Measurements from ENCODE around the gene LTA.

LTA gene

GRCh38 chr6:31572041-31572911, at the start of gene LTA:
LTA (plus strand) TSS chr6:31572289; CDS start chr6:31572743, 454 bp downstream.
- peak; percentile 71 to 73 for DNase-seq

- DNase-seq = no peak
These were observed 46.5 kb upstream of the LTA start for GRCh38 chr6:31525553-31525931.

GRCh38 chr6:31525932-31526591, 46.0 kb upstream of the LTA start:
- no peak for DNase-seq

- no peak for DNase-seq
These were observed 43.7 kb upstream of the LTA start for GRCh38 chr6:31528307-31528777.

- DNase-seq = no peak
These were observed 43.2 kb upstream of the LTA start, which contains the start of gene MCCD1 for GRCh38 chr6:31528821-31529328. MCCD1 (plus strand) TSS chr6:31528962; CDS start chr6:31529015, 53 bp downstream.

GRCh38 chr6:31529329-31530150, 42.5 kb upstream of the LTA start:
- DNase-seq = no peak

GRCh38 chr6:31530659-31531058, 41.4 kb upstream of the LTA start:
- DNase-seq = no peak

GRCh38 chr6:31531162-31531561, 40.9 kb upstream of the LTA start:
- DNase-seq = no peak

GRCh38 chr6:31531771-31532643, 40.1 kb upstream of the LTA start:
- no peak for DNase-seq

GRCh38 chr6:31532644-31533454, 39.2 kb upstream of the LTA start:
- DNase-seq = no peak

- no peak for DNase-seq
These were observed 38.6 kb upstream of the LTA start for GRCh38 chr6:31533455-31533841.

GRCh38 chr6:31534011-31534410, 38.1 kb upstream of the LTA start:
- no peak for DNase-seq

- DNase-seq = no peak
These were observed 37.5 kb upstream of the LTA start for GRCh38 chr6:31534521-31535040.

GRCh38 chr6:31535538-31536324, 36.4 kb upstream of the LTA start:
- DNase-seq = no peak

GRCh38 chr6:31538805-31539400, 33.2 kb upstream of the LTA start:
- no peak for DNase-seq

- DNase-seq = no peak
These were observed 31.4 kb upstream of the LTA start for GRCh38 chr6:31540640-31541039.

GRCh38 chr6:31541059-31541657, 30.9 kb upstream of the LTA start:
- peak; percentile 56 for DNase-seq

- peak; percentile 89 to 92 for DNase-seq
These were observed 30.2 kb upstream of the LTA start, which contains the start of gene DDX39B for GRCh38 chr6:31541658-31542521. DDX39B (minus strand) TSS chr6:31542003; CDS start chr6:31540532, 1,471 bp downstream.
